Measurements from ENCODE around the gene MOG.

The MOG gene

DNA sequence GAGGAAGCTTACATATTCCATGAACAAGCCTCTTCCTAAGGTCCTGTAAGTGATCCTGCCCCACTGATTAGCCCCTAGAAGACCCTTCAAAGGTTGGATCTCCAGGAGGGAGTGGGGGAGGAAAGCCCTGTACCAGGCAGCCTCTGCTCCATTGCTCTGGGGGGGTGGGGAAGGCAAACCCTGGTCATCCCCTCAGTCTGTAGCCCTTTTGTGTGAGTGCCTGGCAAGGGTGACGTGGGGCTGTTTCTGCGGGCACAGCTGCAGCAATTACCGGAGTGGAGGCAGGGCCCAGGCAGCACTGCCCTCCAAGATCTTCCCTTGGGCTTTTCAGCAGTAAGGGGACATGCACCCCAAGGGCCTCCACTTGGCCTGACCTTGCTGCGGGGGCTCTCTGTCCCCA, at the start of gene MOG:
MOG (plus strand) TSS at position 295 of the 400 bp plus-strand sequence. CDS start 118 bp downstream, outside the sequence.
- no peak for DNase-seq (ENCODE audit: low read depth)

DNA sequence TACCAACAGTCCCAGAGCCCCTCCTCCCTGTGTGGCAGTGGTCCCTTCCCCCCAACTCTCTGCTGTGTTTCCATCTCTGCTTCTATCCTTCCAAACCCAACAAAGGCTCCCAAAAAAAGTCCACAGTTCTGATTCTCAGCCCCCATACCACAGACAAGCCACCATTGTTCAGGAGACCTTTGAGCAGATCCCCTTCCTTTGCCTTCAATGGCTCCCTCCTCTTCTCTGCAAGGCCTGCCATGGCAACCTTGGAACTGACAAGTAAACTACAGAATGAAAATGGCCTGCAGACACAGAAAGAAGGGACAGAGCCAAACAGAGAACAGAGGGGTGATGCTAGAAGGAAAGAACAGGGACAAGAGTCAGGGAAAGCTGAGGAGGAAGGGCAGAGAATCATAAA, 48.8 kb upstream of the MOG start:
- DNase-seq (ENCODE audit: low read depth): no peak

DNA sequence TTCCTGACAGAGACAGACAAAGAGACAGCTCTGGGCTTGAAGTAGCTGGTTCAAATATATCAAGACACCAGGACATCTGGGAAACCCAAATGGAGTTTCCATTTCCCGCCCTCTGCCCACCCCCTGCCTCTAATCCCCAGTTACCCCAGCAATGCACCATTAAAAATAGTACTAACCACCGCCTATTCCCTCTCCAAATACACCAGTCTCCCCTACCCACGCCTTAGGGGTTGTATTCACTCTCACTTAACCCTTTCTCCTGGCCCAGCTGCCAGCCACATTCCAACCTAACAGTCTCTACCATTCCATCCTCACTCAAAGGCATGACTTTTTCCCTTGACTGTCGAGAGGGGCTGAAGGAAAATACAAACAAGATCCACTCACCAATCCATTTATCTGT, 46.4 kb upstream of the MOG start:
- DNase-seq (ENCODE audit: low read depth): no peak

- DNase-seq (ENCODE audit: low read depth): no peak
Measured at GRCh38 chr6:29611426-29611825, 45.5 kb upstream of the MOG start.

DNA sequence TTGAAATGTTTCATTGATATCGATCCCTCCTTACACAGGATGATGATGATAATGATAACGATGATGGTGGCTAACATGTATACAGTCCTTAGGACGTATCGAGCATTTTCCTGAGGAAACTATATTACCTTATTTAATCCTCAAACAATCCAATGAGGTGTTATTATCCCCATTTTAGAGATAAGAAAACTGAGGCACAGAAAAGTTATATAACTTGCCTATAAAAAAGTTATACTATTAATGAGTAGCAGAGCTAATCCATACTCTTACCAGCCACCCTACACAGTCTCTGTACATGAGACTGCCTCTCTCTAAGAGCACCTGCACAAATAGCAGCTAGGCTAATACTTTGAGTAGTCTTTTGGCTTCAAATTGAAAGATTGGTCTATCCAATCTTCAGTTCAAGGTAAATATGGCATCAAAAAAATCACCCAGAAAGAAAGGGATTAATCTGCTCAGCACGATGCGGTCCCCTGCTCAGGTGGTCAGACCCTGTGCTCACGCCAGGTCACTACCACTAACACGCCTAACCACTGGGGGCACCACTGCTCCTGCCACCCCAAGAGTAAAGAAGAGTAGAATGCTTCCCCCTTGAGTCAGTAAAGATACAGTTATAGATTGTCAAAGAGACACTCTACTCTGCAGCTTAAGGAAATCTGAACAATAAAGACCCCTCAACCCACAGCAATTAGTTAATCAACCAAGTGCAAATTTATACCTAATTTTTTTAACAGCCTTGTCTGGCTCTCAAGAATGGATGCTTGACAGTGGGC, 38.9 kb upstream of the MOG start:
- DNase-seq (ENCODE audit: low read depth): no peak

DNA sequence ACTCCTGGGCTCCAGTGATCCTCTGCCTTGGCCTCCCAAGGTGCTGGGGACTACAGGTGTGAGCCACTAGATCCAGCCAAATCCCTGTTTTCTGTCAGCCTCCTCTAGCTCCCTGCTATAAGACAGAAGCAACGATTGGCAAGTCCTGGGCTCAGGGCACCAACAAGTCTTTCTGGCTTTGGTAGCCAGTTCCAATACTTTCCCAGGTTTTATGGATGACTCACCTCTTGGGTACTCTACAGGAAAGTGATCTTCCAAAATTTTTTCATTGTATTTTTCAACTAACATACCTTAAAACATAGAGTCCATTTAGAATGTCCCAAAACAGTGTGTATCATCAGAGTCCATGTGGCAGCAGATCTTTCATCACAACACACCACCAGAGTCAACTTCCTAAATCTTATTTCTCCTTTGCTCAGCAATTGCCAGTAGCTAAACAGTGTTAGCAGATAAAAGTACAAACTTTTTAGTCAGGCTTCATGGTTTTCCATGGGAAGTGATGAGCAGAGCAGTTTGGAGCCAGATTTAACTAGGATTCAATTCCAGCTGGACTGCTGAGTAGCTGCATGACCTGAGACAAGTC, 37.2 kb upstream of the MOG start:
- no peak for DNase-seq (ENCODE audit: low read depth)

DNA sequence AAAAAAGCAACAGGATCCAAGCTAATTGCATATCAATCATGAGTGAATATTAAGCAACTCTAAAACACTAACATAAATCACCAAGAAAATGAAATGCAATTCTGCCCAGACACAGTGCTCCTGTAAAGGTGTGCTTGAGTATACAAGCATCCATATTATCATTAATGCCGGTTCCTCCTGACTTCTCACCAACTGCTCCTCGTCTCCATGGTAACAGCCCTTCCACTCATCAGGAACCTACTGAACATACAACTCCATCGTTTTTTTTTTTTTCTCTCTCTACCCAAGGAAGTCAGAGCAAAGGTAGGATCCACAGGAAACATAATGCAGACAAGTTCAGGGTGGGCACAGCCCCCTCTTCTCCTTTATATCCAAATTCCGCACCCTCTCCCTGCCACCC, 36.3 kb upstream of the MOG start:
- no peak for DNase-seq (ENCODE audit: low read depth)

DNA sequence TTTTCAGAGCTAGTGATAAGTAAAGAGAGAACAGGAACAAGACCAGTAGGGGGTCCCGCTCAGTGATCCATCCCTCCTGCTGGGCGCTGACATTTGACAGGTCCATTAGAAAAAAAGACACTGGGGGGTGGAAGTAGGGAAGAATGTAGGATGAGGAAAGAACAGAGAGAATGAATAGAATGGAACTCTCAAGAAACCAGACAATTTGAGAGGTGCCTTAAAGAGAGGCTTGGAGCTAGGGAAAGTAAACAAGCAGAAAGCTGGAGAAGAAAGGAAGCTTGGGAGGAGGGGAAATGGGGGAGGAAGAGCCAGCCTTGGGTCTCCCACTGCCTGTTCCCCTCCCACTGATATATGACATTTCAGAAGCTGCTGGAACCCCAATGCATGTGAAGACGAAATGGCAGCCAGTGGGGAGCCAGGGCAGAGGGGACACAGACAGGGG, 32.4 kb upstream of the MOG start:
- DNase-seq (ENCODE audit: low read depth): no peak

DNA sequence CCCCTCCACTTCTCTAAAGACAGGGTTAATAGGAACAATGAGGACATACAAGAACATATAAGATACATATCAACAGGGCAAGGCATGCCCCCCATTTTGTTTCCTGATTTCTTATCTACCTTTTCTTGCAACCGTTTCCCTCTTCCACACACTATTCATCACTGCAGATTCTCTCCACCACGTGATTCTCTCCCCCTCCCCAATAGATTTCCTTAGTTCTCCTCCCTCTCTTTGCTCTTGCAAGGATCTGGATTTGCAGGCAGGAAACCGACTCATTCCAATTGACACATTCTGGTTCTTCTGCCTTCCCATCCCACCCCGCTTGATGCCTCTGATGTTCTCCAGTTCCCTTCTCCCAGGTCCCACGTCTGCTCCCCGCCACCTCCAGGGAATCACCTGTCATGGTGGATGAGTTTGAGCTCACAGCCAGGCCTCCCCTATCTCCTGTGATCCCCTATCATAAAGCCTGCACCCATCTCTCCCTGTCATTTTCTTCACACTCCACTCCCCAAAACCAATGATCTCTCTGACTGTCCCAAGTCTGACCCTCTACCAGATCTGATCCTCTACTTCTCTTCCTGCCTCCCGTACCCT, 31.5 kb upstream of the MOG start:
- no peak for DNase-seq (ENCODE audit: low read depth)

- DNase-seq (ENCODE audit: low read depth): no peak
Measured at GRCh38 chr6:29626948-29627754, 29.7 kb upstream of the MOG start.

- no peak for DNase-seq (ENCODE audit: low read depth)
Measured at GRCh38 chr6:29627755-29628418, 29.0 kb upstream of the MOG start.

- no peak for DNase-seq (ENCODE audit: low read depth)
Measured at GRCh38 chr6:29628419-29629281, 28.2 kb upstream of the MOG start.

GRCh38 chr6:29629571-29629970, 27.3 kb upstream of the MOG start:
- DNase-seq (ENCODE audit: low read depth): no peak

- no peak for DNase-seq (ENCODE audit: low read depth)
Measured at GRCh38 chr6:29630315-29630714, 26.6 kb upstream of the MOG start.

- DNase-seq (ENCODE audit: low read depth): no peak
Measured at GRCh38 chr6:29631209-29631810, 25.6 kb upstream of the MOG start.

GRCh38 chr6:29631860-29632731, 24.8 kb upstream of the MOG start:
- DNase-seq (ENCODE audit: low read depth): no peak

DNA sequence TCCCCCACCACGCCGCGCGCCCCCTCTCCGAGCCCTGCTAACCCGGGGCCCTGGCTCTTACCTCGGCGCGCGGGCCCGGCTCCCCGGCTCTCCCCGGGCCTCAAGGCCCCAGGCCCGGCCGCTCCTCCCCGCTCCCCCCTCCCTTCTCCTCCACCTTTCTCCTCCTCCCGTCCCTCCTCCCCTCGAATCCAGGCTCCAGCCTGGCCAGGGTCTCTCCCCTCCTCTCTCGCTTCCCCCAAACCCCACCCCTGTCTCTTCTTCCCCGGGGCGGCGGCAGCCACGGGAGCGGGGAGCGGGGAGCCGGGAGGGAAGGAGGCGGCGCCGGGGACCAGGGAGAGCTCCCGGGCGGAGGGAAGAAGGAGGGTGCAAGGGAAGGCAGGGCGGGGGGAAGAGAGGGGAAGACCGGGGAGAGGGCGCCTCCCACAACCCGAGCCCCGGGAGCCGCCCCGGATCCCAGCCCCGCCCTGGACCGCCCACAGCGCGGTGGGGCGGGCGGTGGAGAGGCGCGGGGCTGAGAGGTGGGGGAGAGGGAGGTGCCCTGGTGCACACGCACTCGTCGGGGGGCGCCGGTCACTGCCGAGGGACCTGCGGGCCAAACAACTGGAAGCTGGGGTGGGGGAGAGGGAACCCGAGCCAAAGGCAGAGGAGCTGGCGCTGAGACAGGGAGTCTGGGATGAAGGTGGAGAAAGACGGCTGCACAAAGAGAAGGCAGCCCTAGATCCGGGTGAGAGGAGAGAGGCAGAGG, 23.9 kb upstream of the MOG start, which contains the start of gene GABBR1:
GABBR1 (minus strand) TSS at position 395 of the 745 bp plus-strand sequence. CDS start 798 bp downstream, outside the sequence.
- peak; percentile 27 for DNase-seq (ENCODE audit: low read depth)

DNA sequence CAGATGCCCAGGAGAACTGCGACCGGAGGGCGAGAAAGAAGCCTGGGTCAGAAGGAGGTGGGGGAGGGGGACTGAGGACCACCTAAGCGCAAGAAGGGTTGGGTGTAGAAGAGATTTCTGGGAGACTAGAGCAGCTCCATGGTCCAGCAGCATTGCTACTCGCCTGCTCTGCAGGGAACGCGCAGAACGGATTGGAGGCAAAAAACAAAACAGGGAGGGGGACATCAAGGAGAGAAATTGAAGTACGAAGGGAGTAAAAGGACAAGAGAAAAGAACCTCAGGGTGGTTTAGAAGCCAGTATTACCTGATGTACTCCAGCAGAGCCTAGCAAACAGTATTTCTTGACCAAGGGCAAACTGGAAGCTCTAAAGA, 23.4 kb upstream of the MOG start:
- DNase-seq (ENCODE audit: low read depth): no peak

DNA sequence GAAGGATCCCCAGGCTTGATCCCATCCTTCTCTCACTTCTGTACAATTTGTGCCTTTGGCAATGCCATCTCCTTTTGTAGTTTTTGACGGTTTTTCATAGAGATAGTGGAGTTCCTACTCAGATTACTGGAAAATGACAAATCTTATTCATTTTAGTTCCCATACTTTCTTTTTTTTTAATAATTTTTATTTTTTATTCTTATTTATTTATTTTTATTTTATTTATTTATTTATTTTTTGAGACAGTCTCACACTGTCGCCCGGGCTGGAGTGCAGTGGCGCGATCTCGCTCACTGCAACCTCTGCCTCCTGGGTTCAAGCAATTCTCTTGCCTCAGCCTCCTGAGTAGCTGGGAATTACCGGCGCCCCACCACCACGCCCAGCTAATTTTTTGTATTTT, 19.6 kb upstream of the MOG start:
- DNase-seq (ENCODE audit: low read depth): no peak
